ENCODE results near the gene DAGLA. TPM values are rescaled to one million over a fixed set of nuclear protein-coding genes. Genes with fewer than 3 reads are reported as not detected.

The DAGLA gene
- total and polyA plus RNA-seq, 2 of the 13 experiments (the other 11 are each of a cell fraction or from before 2014, with no cell fraction given) = 2.6 to 3.9 TPM

GRCh38 chr11:61710019-61710418 is 29.8 kb downstream of the DAGLA start:
- H3K4me2 ChIP-seq (ENCODE audit: low read depth, low read length) = no peak overlapping the region
- 89% methylated on average over 5 of the region's 7 CpGs for WGBS (ENCODE audit: low lambda C conversion rate)
- in situ Hi-C loops (cut with HindIII; ENCODE audit: extremely low pct_ligation_motif_present, low pct_unique_long_range_greater_than_20kb) = no loop called here
- peaks cover 0 to 11% of the 10 kb centered on the region in 2 experiments; a peak in 3 of 5 replicates for H3K36me3 ChIP-seq (replicated peaks in 1 of 2; ENCODE audit: control insufficient read depth in 1 of 2, insufficient read depth in 2 of 2, low read length in 2 of 2)
- no peak for FAIRE-seq
- H3K27me3 ChIP-seq (ENCODE audit: control insufficient read depth in 1 of 2, insufficient read depth in 2 of 2, low read length in 2 of 2) = no peaks in the 10 kb centered on the region
- no peak for ATAC-seq
- DNase-seq (ENCODE audit: low spot score) = no peak
- no peaks in the 10 kb centered on the region for H3K9me3 ChIP-seq (ENCODE audit: low read length)
- intact Hi-C loops (cut with micrococcal nuclease; ENCODE audit: unreplicated experiment) = no loop called here
- H3K27ac ChIP-seq (ENCODE audit: extremely low read length, insufficient read depth, low read length) = no peak overlapping the region
- H3K4me1 ChIP-seq (ENCODE audit: insufficient read depth, low read length) = 0 out of 2 replicates have a peak, but pooled peaks cover under 1% of the 10 kb centered on the region
- H4K20me1 ChIP-seq (ENCODE audit: insufficient read depth, low read length) = peaks cover 2% of the 10 kb centered on the region; the same call in 1 of the 2 replicates
- no TSS peak for BruUV-seq (replicated peaks)
- H3K9ac ChIP-seq (ENCODE audit: insufficient read depth, low read depth, low read length) = no peak overlapping the region
- CTCF ChIA-PET (ENCODE audit: low intra/inter-chr PET ratio, low total read pairs) = no interaction called here
- no peak overlapping the region for H2AFZ ChIP-seq (ENCODE audit: low read length)
- no peak for TF ChIP-seq KMT2B (CRISPR knock-in tag; IDR thresholded peaks at IDR 0.05)
- TF ChIP-seq HMG20B (CRISPR knock-in tag; conservative IDR thresholded peaks at IDR 0.05) = no peak
- no peak for TF ChIP-seq ZFP36L2 (CRISPR knock-in tag; IDR thresholded peaks at IDR 0.05)
- TF ChIP-seq MEIS2 (CRISPR knock-in tag; IDR thresholded peaks at IDR 0.05) = no peak
- TF ChIP-seq ZNF24 (IDR thresholded peaks at IDR 0.05) = no peak
- no peak for TF ChIP-seq RARA (CRISPR knock-in tag; IDR thresholded peaks at IDR 0.05)
- TF ChIP-seq SYNCRIP (IDR thresholded peaks at IDR 0.05; ENCODE audit: insufficient read depth, low read depth, low read length) = no peak
- no peak for TF ChIP-seq SOX13 (IDR thresholded peaks at IDR 0.05)
- no peak for TF ChIP-seq SOX13 (CRISPR knock-in tag; conservative IDR thresholded peaks at IDR 0.05 in 1 of 2, IDR thresholded peaks at IDR 0.05 in 1 of 2)
- no peak for TF ChIP-seq RFXAP (CRISPR knock-in tag; IDR thresholded peaks at IDR 0.05; ENCODE audit: borderline replicate concordance)
- TF ChIP-seq KDM5B (CRISPR knock-in tag; IDR thresholded peaks at IDR 0.05; ENCODE audit: borderline replicate concordance) = no peak
- TF ChIP-seq, protein P1, sequence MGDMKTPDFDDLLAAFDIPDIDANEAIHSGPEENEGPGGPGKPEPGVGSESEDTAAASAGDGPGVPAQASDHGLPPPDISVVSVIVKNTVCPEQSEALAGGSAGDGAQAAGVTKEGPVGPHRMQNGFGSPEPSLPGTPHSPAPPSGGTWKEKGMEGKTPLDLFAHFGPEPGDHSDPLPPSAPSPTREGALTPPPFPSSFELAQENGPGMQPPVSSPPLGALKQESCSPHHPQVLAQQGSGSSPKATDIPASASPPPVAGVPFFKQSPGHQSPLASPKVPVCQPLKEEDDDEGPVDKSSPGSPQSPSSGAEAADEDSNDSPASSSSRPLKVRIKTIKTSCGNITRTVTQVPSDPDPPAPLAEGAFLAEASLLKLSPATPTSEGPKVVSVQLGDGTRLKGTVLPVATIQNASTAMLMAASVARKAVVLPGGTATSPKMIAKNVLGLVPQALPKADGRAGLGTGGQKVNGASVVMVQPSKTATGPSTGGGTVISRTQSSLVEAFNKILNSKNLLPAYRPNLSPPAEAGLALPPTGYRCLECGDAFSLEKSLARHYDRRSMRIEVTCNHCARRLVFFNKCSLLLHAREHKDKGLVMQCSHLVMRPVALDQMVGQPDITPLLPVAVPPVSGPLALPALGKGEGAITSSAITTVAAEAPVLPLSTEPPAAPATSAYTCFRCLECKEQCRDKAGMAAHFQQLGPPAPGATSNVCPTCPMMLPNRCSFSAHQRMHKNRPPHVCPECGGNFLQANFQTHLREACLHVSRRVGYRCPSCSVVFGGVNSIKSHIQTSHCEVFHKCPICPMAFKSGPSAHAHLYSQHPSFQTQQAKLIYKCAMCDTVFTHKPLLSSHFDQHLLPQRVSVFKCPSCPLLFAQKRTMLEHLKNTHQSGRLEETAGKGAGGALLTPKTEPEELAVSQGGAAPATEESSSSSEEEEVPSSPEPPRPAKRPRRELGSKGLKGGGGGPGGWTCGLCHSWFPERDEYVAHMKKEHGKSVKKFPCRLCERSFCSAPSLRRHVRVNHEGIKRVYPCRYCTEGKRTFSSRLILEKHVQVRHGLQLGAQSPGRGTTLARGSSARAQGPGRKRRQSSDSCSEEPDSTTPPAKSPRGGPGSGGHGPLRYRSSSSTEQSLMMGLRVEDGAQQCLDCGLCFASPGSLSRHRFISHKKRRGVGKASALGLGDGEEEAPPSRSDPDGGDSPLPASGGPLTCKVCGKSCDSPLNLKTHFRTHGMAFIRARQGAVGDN (CRISPR knock-in tag; IDR thresholded peaks at IDR 0.05) = no peak
- POLR2A ChIA-PET = interaction anchor here (1.1 kb wide), 1 partner anchor 16 kb away, joined by 3 read pairs; no protein-coding TSS in a partner anchor
- H3K79me2 ChIP-seq (ENCODE audit: insufficient read depth, low read length) = peaks cover 3% of the 10 kb centered on the region
- no peak overlapping the region for H3K4me3 ChIP-seq (replicated peaks in 1 of 3; ENCODE audit: insufficient read depth in 1 of 3, low read depth in 2 of 3, low read length in 3 of 3)
